B cell (primary cell): ENCODE measurements around the gene SNX32.

Source experiments
- EZH2 ChIP-seq: IDR thresholded peaks from 2 replicates; pipeline ENCODE4 v1.6.1; 2012; ENCODE audit warnings: borderline replicate concordance, low read depth, mild to moderate bottlenecking, moderate library complexity, low read length; ENCODE audit not compliant: insufficient read depth, poor library complexity, severe bottlenecking
- TF ChIP-seq, protein P1 (sequence below): fragments of 200-600 bp; IDR thresholded peaks from one replicate; pipeline ENCODE4 v1.8.0; 2022; ENCODE audit warnings: antibody characterized with exemption, mild to moderate bottlenecking

DNA sequence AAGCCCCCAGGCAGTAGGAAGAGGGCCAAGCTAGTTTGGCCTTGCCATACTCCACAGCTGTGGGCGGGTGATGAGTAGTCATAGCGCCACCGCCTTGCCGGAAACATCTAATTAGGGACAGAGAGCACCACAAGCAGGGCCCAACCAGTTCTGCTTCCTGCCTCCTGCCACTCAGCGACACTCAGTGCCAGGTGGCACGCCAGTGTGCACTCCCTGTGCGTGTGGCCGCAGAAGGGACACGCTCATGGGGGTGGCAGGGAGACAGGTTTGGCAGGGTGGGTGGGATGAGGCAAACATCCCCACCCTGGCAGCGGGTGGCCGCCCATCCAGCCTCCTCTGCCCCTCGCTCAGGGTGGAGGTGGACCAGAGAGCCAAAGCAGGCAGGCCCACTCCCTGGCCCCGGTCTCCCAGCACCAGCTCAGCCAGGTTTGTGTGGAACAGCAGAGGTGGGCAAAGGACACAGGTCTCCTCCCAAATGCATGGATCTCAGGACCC is 42.0 kb upstream of the SNX32 start:
- TF ChIP-seq, protein P1, sequence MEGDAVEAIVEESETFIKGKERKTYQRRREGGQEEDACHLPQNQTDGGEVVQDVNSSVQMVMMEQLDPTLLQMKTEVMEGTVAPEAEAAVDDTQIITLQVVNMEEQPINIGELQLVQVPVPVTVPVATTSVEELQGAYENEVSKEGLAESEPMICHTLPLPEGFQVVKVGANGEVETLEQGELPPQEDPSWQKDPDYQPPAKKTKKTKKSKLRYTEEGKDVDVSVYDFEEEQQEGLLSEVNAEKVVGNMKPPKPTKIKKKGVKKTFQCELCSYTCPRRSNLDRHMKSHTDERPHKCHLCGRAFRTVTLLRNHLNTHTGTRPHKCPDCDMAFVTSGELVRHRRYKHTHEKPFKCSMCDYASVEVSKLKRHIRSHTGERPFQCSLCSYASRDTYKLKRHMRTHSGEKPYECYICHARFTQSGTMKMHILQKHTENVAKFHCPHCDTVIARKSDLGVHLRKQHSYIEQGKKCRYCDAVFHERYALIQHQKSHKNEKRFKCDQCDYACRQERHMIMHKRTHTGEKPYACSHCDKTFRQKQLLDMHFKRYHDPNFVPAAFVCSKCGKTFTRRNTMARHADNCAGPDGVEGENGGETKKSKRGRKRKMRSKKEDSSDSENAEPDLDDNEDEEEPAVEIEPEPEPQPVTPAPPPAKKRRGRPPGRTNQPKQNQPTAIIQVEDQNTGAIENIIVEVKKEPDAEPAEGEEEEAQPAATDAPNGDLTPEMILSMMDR: no peak
- TF ChIP-seq EZH2: no peak
